ENCODE measurements around the gene NRK.

GRCh38 chrX:105869701-105870100, 47.4 kb downstream of the NRK start:
- TF ChIP-seq, protein P1, sequence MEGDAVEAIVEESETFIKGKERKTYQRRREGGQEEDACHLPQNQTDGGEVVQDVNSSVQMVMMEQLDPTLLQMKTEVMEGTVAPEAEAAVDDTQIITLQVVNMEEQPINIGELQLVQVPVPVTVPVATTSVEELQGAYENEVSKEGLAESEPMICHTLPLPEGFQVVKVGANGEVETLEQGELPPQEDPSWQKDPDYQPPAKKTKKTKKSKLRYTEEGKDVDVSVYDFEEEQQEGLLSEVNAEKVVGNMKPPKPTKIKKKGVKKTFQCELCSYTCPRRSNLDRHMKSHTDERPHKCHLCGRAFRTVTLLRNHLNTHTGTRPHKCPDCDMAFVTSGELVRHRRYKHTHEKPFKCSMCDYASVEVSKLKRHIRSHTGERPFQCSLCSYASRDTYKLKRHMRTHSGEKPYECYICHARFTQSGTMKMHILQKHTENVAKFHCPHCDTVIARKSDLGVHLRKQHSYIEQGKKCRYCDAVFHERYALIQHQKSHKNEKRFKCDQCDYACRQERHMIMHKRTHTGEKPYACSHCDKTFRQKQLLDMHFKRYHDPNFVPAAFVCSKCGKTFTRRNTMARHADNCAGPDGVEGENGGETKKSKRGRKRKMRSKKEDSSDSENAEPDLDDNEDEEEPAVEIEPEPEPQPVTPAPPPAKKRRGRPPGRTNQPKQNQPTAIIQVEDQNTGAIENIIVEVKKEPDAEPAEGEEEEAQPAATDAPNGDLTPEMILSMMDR (IDR thresholded peaks at IDR 0.05), result no peak
- TF ChIP-seq EP300 (IDR thresholded peaks at IDR 0.05) (no peak), POLR2A (IDR thresholded peaks at IDR 0.05) (no peak)

Data from ovary (tissue), 3 donors.